Neuronal stem cell (in vitro differentiated cells): ENCODE measurements around the gene QSOX1.

ENCODE experiments used
- DNase-seq: peaks from one replicate; pipeline ENCODE4 v3.0.0-alpha.2; 2013; ENCODE audit warnings: low spot score
- H2AFZ ChIP-seq: one replicate; pipeline ENCODE4 v1.6.1; 2013; ENCODE audit warnings: mild to moderate bottlenecking, low read length, inconsistent platforms
- H2AK5ac ChIP-seq: 2 replicates; pipeline ENCODE4 v1.6.1; 2013; ENCODE audit warnings: low read depth, mild to moderate bottlenecking, inconsistent platforms, low read length, moderate library complexity, mixed read lengths
- H2BK120ac ChIP-seq: 2 replicates; pipeline ENCODE4 v1.6.1; 2013; ENCODE audit warnings: low read depth, mild to moderate bottlenecking, inconsistent platforms, low read length, moderate library complexity, mixed read lengths
- H2BK12ac ChIP-seq: one replicate; pipeline ENCODE4 v1.6.1; 2013; ENCODE audit warnings: low read length, inconsistent platforms
- H2BK15ac ChIP-seq: 2 replicates; pipeline ENCODE4 v1.6.1; 2013; ENCODE audit warnings: mild to moderate bottlenecking, low read length, inconsistent platforms, mixed read lengths
- H2BK5ac ChIP-seq: one replicate; pipeline ENCODE4 v1.6.1; 2013; ENCODE audit warnings: inconsistent platforms, mild to moderate bottlenecking, low read length, moderate library complexity
- H3K14ac ChIP-seq: one replicate; pipeline ENCODE4 v1.6.1; 2013; ENCODE audit warnings: low read length, inconsistent platforms
- H3K18ac ChIP-seq: 2 replicates; pipeline ENCODE4 v1.6.1; 2013; ENCODE audit warnings: low read length, inconsistent platforms
- H3K23ac ChIP-seq: 2 replicates; pipeline ENCODE4 v1.6.1; 2013; ENCODE audit warnings: low read depth, mild to moderate bottlenecking, mixed read lengths, low read length, inconsistent platforms; ENCODE audit not compliant: poor library complexity
- H3K27ac ChIP-seq: replicated peaks from 3 replicates; pipeline ENCODE4 v1.5.1; 2013; ENCODE audit warnings: low read length, inconsistent platforms
- H3K27me3 ChIP-seq, 3 experiments: 2 replicates each; pipeline ENCODE4 v1.6.1; 2013; ENCODE audit warnings: low read length in 3 of 3, mild to moderate bottlenecking in 2 of 3, inconsistent platforms in 1 of 3, low read depth in 1 of 3, mixed read lengths in 1 of 3, moderate library complexity in 1 of 3; ENCODE audit not compliant: control insufficient read depth in 3 of 3, insufficient read depth in 3 of 3
- H3K36me3 ChIP-seq, 2 donors: replicated peaks in 1 of 2; 2 replicates each; pipeline ENCODE4 v1.6.1; 2013; ENCODE audit warnings: low read length in 2 of 2; ENCODE audit not compliant: control insufficient read depth in 2 of 2, insufficient read depth in 2 of 2
- H3K4ac ChIP-seq: 2 replicates; pipeline ENCODE4 v1.6.1; 2013; ENCODE audit warnings: inconsistent platforms, mild to moderate bottlenecking, low read length, moderate library complexity
- H3K4me1 ChIP-seq, 2 donors: 1 replicate in 1 of 2; 2 replicates in 1 of 2; pipeline ENCODE4 v1.6.1; 2013; ENCODE audit warnings: low read length in 2 of 2, low read depth in 1 of 2; ENCODE audit not compliant: control insufficient read depth in 2 of 2, insufficient read depth in 1 of 2
- H3K4me2 ChIP-seq: one replicate; pipeline ENCODE4 v1.6.1; 2013; ENCODE audit warnings: mild to moderate bottlenecking, low read length, inconsistent platforms; ENCODE audit not compliant: insufficient read depth, poor library complexity, severe bottlenecking
- H3K4me3 ChIP-seq, 2 donors: 2 replicates each; pipeline ENCODE4 v1.5.1; 2013; ENCODE audit warnings: low read length in 2 of 2, mild to moderate bottlenecking in 2 of 2, inconsistent platforms in 1 of 2, moderate library complexity in 1 of 2
- H3K79me1 ChIP-seq: one replicate; pipeline ENCODE4 v1.6.1; 2013; ENCODE audit warnings: low read depth, mild to moderate bottlenecking, inconsistent platforms, low read length, moderate library complexity
- H3K9ac ChIP-seq: one replicate; pipeline ENCODE4 v1.6.1; 2013; ENCODE audit warnings: mild to moderate bottlenecking, low read depth, low read length, inconsistent platforms; ENCODE audit not compliant: poor library complexity
- H3K9me3 ChIP-seq, 2 donors: replicated peaks in 1 of 2; 2 replicates each; pipeline versions ENCODE3 to v1.6.1; 2013; ENCODE audit warnings: low read length in 2 of 2, mild to moderate bottlenecking in 2 of 2, inconsistent platforms in 1 of 2, low read depth in 1 of 2, mixed read lengths in 1 of 2, moderate library complexity in 1 of 2; ENCODE audit not compliant: control insufficient read depth in 2 of 2, insufficient read depth in 1 of 2
- H4K8ac ChIP-seq: one replicate; pipeline ENCODE4 v1.6.1; 2013; ENCODE audit warnings: low read depth, mild to moderate bottlenecking, inconsistent platforms, low read length, moderate library complexity
- H4K91ac ChIP-seq: one replicate; pipeline ENCODE4 v1.6.1; 2013; ENCODE audit warnings: low read length, low read depth, mild to moderate bottlenecking, inconsistent platforms; ENCODE audit not compliant: poor library complexity
- WGBS, 2 donors: extraction: QIAGEN DNeasy Blood & Tissue Kit; methylation state at CpG; one replicate each; pipeline ENCODE4 v1.1.7; 2013; ENCODE audit warnings: missing lambda C conversion rate in 2 of 2, mixed read lengths in 1 of 2; ENCODE audit not compliant: insufficient read length in 2 of 2, insufficient replicate concordance in 1 of 2; ENCODE audit errors: extremely low coverage in 2 of 2; 5-methylcytosine and 5-hydroxymethylcytosine counted together

The QSOX1 gene

GRCh38 chr1:180166436-180166800 lies 11.7 kb downstream of the QSOX1 start:
- Histone ChIP-seq H3K18ac (no peak overlapping the region), H3K9me3 (no peaks in the 10 kb centered on the region), H2AFZ (no peak overlapping the region), H3K4me3 (no peak overlapping the region), H3K23ac (no peak overlapping the region), H3K27me3 (no peaks in the 10 kb centered on the region), H3K27ac (no peak overlapping the region), H3K36me3 (peaks cover 4 to 5% of the 10 kb centered on the region in 2 donors), H2BK120ac (no peak overlapping the region), H3K79me1 (no peaks in the 10 kb centered on the region), H4K91ac (no peak overlapping the region), H2BK12ac (no peak overlapping the region), H3K4me1 (peaks cover 0 to 9% of the 10 kb centered on the region in 2 donors), H4K8ac (no peak overlapping the region), H3K9ac (no peak overlapping the region), H2BK15ac (no peak overlapping the region), H2BK5ac (no peak overlapping the region), H3K4me2 (no peak overlapping the region), H3K4ac (no peak overlapping the region), H2AK5ac (no peak overlapping the region), H3K14ac (no peak overlapping the region)
- no peak for DNase-seq
- no CpG with 5 or more reads among the region's 5 CpGs for WGBS, 2 donors

DNA sequence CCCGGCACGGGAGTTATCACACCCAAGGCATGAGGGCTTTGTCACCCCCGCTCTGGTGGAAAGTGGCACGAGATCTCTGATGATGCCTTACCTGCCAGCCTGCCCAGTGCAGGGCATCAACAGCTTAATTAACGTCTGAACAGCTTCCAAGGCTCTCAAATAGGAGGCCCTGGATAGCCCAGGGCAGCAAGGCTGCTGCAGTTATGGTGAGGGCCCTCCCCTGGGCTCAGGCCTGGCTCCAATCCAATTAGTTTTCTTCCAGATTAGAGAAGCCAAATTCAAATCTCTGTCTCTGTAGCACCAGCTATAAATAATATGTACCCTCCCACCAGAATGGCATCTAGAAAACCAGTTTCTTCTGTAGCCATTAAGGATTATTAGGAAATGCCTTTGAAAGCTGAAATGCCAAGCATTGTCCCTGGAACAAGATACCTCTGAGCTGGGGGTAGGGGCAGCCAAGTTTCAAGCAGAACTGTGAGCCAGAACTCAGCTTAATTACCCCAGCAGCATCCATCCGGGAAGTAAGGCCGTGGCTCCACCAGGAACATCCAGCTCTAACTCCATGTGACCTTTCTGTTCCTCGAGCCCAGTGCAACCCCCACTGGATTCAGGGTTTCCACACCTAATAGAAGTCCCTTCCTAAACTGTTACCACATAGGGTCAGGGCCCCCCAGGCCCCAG lies 12.5 kb downstream of the QSOX1 start:
- H3K4me2 ChIP-seq, result no peak overlapping the region
- H4K8ac ChIP-seq, result no peak overlapping the region
- no CpG with 5 or more reads among the region's 8 CpGs for WGBS, 2 donors
- no peaks in the 10 kb centered on the region for H3K27me3 ChIP-seq
- no peak overlapping the region for H3K27ac ChIP-seq
- H2AK5ac ChIP-seq, result no peak overlapping the region
- H3K4me1 ChIP-seq, result peaks cover 0 to 9% of the 10 kb centered on the region in 2 donors
- no peak overlapping the region for H2BK15ac ChIP-seq
- no peak overlapping the region for H3K23ac ChIP-seq
- no peak overlapping the region for H3K4ac ChIP-seq
- no peak overlapping the region for H3K18ac ChIP-seq
- no peaks in the 10 kb centered on the region for H3K9me3 ChIP-seq
- H4K91ac ChIP-seq, result no peak overlapping the region
- no peaks in the 10 kb centered on the region for H3K79me1 ChIP-seq
- H2AFZ ChIP-seq, result no peak overlapping the region
- peak overlapping the region; percentile 12 for H3K9ac ChIP-seq
- no peak overlapping the region for H3K14ac ChIP-seq
- no peak overlapping the region for H2BK12ac ChIP-seq
- peaks cover 4 to 5% of the 10 kb centered on the region in 2 donors for H3K36me3 ChIP-seq
- no peak overlapping the region for H2BK120ac ChIP-seq
- peak overlapping the region in 1 of 2 donors; percentile 31 for H3K4me3 ChIP-seq
- peak overlapping the region; percentile 35 for H2BK5ac ChIP-seq
- no peak for DNase-seq

GRCh38 chr1:180167721-180168467 lies 13.2 kb downstream of the QSOX1 start:
- peaks cover 4 to 5% of the 10 kb centered on the region in 2 donors for H3K36me3 ChIP-seq
- H3K27me3 ChIP-seq, result no peaks in the 10 kb centered on the region
- H2AK5ac ChIP-seq, result peak overlapping the region; percentile 14
- H2BK12ac ChIP-seq, result no peak overlapping the region
- no peak overlapping the region for H3K4me3 ChIP-seq
- no peak for DNase-seq
- WGBS, 2 donors, result no CpG with 5 or more reads among the region's 13 CpGs
- peak overlapping the region; percentile 12 for H3K9ac ChIP-seq
- H3K79me1 ChIP-seq, result no peaks in the 10 kb centered on the region
- H3K4ac ChIP-seq, result no peak overlapping the region
- H3K18ac ChIP-seq, result no peak overlapping the region
- no peak overlapping the region for H4K8ac ChIP-seq
- H2BK15ac ChIP-seq, result no peak overlapping the region
- H3K4me1 ChIP-seq, result peaks cover 0 to 9% of the 10 kb centered on the region in 2 donors
- H2BK5ac ChIP-seq, result peak overlapping the region; percentile 35
- no peak overlapping the region for H3K4me2 ChIP-seq
- peak overlapping the region; percentile 4 for H3K14ac ChIP-seq
- H3K23ac ChIP-seq, result peak overlapping the region; percentile 49
- H2AFZ ChIP-seq, result no peak overlapping the region
- H3K9me3 ChIP-seq, result no peaks in the 10 kb centered on the region
- H3K27ac ChIP-seq, result no peak overlapping the region
- H4K91ac ChIP-seq, result no peak overlapping the region
- H2BK120ac ChIP-seq, result no peak overlapping the region
